Uterus (tissue), 4 donors: ENCODE results near the gene CPPED1. TPM values are rescaled to one million over a fixed set of nuclear protein-coding genes. Genes with fewer than 3 reads are reported as not detected.
A peak's percentile ranks its signal among the peaks of the same experiment; 100 is the strongest.
"Not testable (repeated sequence)": the region's sequence is repeated elsewhere in the genome, so short reads cannot be mapped to it uniquely, and the experiment has no call there.

Experiments used
- DNase-seq, 2 donors: peaks; one replicate each; pipeline ENCODE4 v3.0.0-alpha.2; 2019 to 2020
- H3K27ac ChIP-seq, 2 donors: fragments of 200-600 bp; sonication (generic); 1 replicate in 1 of 2; 2 replicates in 1 of 2; pipeline ENCODE4 v1.5.1; 2016 to 2018
- H3K27me3 ChIP-seq, 2 donors: fragments of 200-600 bp; sonication (generic); one replicate each; pipeline ENCODE4 v1.5.1; 2018 to 2019; ENCODE audit warnings: control low read depth in 1 of 2
- H3K36me3 ChIP-seq, 2 donors: fragments of 200-600 bp; sonication (generic); one replicate each; pipeline ENCODE4 v1.5.1; 2019; ENCODE audit warnings: control low read depth in 1 of 2
- H3K4me1 ChIP-seq, 2 donors: fragments of 200-600 bp; sonication (generic); one replicate each; pipeline ENCODE4 v1.5.1; 2018 to 2019; ENCODE audit warnings: control low read depth in 1 of 2
- H3K4me3 ChIP-seq, 2 donors: fragments of 200-600 bp; sonication (generic); 1 replicate in 1 of 2; 2 replicates in 1 of 2; pipeline ENCODE4 v1.5.1; 2018 to 2019; ENCODE audit warnings: mild to moderate bottlenecking in 1 of 2
- H3K9me3 ChIP-seq, 2 donors: fragments of 200-600 bp; sonication (generic); one replicate each; pipeline ENCODE4 v1.5.1; 2019; ENCODE audit warnings: control low read depth in 1 of 2
- CTCF ChIP-seq, 4 experiments: fragments of 200-600 bp in 2 of 4; fragments of 450-650 bp in 2 of 4; sonication (generic) in 2 of 4; IDR thresholded peaks; one replicate each; pipeline ENCODE4 v1.5.1; 2016 to 2019; ENCODE audit warnings: antibody characterized with exemption in 4 of 4, mild to moderate bottlenecking in 2 of 4, moderate library complexity in 1 of 4
- POLR2A ChIP-seq, 2 donors: fragments of 450-650 bp; IDR thresholded peaks; one replicate each; pipeline ENCODE4 v1.6.1; 2016; ENCODE audit warnings: antibody characterized with exemption in 2 of 2, mild to moderate bottlenecking in 1 of 2, moderate library complexity in 1 of 2
- intact Hi-C: fragments of 100-400 bp; cut with DNase I; formaldehyde crosslinking; loops from one replicate; pipeline ENCODE4 v1.15.1; 2023; ENCODE audit warnings: low total_unique reads
- total RNA-seq, 4 donors: library from RNA; depleted of rRNA in 3 of 4; stranded (reverse); fragments of >200 nt in 3 of 4; gene quantifications; one replicate each; pipeline versions ENCODE4 v1.1.0 to v1.2.4, GENCODE V29; 2014 to 2023
- donor health status: DM: yes; HTN: yes; CAD: no.

CPPED1 gene
- total RNA-seq, 4 donors from 2014 or later = 1.5 to 9.2 (median 5.5) TPM

DNA sequence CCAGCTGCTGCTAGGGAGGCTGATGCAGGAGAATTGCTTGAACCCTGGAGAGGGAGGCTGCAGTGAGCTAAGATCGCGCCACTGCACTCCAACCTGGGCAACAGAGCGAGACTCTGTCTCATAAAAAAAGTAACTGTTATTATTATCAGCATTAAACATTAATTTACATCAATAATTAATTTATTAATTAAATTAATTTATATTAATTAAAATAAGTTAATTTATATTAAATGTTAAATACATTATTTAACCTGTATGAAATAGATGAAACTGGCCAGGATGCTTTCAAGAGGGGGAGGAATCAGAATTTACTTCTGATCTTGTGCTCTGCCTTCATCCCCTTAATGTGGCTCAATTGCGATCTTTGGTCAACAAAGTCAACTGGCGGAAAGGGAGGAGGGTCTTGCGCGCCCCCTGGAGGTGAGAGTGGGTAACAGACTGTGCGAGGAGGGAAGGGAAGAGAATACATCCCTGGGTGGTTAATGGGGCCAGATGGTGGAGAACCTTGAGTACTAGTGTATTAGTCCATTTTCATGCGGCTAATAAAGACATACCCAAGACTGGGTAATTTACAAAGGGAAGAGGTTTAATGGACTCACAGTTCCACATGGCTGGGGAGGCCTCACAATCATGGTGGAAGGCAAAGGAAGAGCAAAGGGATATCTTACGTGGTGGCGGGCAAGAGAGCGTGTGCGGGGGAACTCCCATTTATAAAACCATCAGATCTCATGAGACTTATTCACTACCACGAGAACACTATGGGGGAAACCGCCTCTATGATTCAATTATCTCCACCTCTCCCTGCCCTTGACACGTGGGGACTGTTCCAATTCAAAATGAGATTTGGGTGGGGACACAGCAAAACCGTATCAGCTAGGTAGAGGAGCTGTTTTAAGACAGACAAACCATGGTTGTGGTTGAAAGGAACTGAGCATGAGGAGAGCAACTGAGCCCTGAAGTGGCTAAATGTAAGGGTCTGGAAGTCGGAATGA is 15.7 kb upstream of the CPPED1 start:
- intact Hi-C loops = no loop called here
- no peak overlapping the region for H3K27ac ChIP-seq
- no peaks in the 10 kb centered on the region for H3K4me1 ChIP-seq
- no peak overlapping the region for H3K4me3 ChIP-seq
- H3K36me3 ChIP-seq = no peaks in the 10 kb centered on the region
- H3K9me3 ChIP-seq = no peaks in the 10 kb centered on the region
- DNase-seq = peak; percentile 24 to 48
- peak; percentile 44 to 58 (median 49) for TF ChIP-seq CTCF (IDR thresholded peaks at IDR 0.05)
- no peak for TF ChIP-seq POLR2A (IDR thresholded peaks at IDR 0.05)
- no peaks in the 10 kb centered on the region for H3K27me3 ChIP-seq

DNA sequence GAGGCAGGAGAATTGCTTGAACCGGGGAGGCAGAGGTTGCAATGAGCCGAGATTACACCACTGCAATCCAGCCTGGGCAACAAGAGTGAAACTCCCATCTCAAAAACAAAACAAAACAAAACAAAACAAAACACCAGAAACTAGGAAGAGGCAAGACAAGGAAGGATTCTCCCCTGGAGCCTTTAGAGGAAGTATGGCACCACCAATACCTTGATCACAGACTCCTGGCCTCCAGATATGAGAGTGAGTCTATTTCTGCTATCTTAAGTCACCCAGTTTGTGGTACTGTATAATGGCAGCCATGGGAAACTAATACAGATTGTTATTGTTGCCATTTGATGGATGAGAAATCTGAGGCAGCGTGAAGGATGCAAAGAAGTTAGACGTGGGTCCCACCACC is 14.6 kb upstream of the CPPED1 start:
- Histone ChIP-seq H3K4me1 (no peaks in the 10 kb centered on the region), H3K36me3 (no peaks in the 10 kb centered on the region), H3K27me3 (no peaks in the 10 kb centered on the region), H3K9me3 (no peaks in the 10 kb centered on the region), H3K4me3 (no peak overlapping the region), H3K27ac (no peak overlapping the region)
- TF ChIP-seq CTCF (IDR thresholded peaks at IDR 0.05) (no peak), POLR2A (IDR thresholded peaks at IDR 0.05) (no peak)
- intact Hi-C loops = no loop called here
- DNase-seq = no peak

DNA sequence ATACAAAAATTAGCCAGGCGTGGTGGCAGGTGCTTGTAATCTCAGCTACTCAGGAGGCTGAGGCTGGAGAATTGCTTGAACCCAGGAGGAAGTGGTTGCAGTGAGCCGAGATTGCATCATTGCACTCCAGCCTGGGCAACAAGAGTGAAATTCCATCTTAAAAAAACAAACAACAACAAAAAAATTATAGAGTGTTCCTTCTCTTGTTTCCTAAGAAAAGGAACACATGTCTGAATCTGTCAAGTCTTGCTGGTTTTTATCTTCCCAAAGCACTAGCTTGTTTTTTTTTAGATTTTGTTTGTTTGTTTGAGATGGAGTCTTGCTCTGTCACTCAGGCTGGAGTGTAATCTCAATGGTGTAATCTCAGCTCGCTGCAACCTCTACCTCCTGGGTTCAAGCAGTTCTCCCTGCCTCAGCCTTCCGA is 13.1 kb upstream of the CPPED1 start:
- DNase-seq, intact Hi-C loops, H3K27ac ChIP-seq, H3K27me3 ChIP-seq, H3K4me3 ChIP-seq, H3K9me3 ChIP-seq, H3K36me3 ChIP-seq, H3K4me1 ChIP-seq: not testable (repeated sequence)

- H3K36me3 ChIP-seq = no peaks in the 10 kb centered on the region
- no peaks in the 10 kb centered on the region for H3K27me3 ChIP-seq
- H3K9me3 ChIP-seq = no peaks in the 10 kb centered on the region
- H3K4me1 ChIP-seq = no peaks in the 10 kb centered on the region
- no peak overlapping the region for H3K27ac ChIP-seq
- TF ChIP-seq POLR2A (IDR thresholded peaks at IDR 0.05) (no peak), CTCF (IDR thresholded peaks at IDR 0.05) (no peak)
- intact Hi-C loops = no loop called here
- no peak overlapping the region for H3K4me3 ChIP-seq
- DNase-seq = no peak
These were observed 11.7 kb upstream of the CPPED1 start for GRCh38 chr16:12815361-12815760.

GRCh38 chr16:12813734-12814133 is 10.0 kb upstream of the CPPED1 start:
- H3K9me3 ChIP-seq, H3K27me3 ChIP-seq, H3K36me3 ChIP-seq, H3K27ac ChIP-seq, DNase-seq, intact Hi-C loops, H3K4me3 ChIP-seq, H3K4me1 ChIP-seq: not testable (repeated sequence)

DNA sequence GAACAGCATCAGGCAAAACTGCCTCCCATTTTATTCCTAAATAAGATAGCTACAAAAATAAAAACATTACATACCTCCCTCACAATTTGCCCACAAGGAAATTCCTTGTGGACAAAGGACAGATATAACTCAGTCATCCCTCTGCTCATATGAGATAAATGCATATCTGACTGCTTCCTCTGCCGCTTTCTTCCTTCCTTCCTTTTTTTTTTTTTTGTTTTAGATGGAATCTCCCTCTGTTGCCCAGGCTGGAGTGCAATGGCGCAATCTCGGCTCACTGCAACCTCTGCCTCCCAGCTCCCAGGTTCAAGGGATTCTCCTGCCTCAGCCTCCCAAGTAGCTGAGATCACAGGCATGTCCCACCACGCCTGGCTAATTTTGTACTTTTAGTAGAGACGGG is 9.6 kb upstream of the CPPED1 start:
- H3K4me3 ChIP-seq, DNase-seq, H3K27ac ChIP-seq, intact Hi-C loops, H3K9me3 ChIP-seq, H3K27me3 ChIP-seq, H3K4me1 ChIP-seq, H3K36me3 ChIP-seq: not testable (repeated sequence)
